ENCODE measurements around the gene DOCK11.

Gene DOCK11

DNA sequence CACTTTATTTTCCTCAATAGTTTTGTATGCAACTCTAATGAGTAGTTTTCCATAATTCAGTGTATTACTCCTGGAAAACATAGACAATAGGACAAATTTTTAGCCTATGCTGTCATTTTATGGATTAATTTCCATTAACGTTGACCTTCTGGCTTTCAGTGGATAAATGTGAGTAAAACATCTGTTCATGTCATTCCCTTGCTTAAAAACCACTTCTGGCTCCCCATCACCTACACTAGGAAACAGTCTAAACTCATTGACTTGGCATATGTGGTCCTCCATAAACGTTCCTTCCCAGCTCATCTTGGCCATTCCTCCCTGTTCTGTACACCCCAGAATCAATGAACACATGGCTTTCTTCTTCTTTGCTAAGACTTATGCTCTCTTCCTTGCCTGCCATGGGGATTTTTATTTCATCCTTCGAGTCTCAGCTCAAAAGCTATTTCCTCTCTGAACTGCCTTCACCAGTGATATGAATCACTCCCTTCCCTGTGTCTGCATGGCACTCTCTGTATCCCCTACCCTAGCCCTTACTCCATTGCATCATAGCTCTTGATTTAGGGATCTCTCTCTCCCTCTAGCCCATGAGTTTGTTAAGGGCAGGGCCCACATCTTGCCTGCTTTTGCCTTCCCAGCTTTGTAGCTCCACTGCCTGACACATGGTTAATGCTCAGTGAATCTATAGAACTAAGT is 34.8 kb downstream of the DOCK11 start:
- peak; percentile 65 to 78 (median 71) for DNase-seq

DNA sequence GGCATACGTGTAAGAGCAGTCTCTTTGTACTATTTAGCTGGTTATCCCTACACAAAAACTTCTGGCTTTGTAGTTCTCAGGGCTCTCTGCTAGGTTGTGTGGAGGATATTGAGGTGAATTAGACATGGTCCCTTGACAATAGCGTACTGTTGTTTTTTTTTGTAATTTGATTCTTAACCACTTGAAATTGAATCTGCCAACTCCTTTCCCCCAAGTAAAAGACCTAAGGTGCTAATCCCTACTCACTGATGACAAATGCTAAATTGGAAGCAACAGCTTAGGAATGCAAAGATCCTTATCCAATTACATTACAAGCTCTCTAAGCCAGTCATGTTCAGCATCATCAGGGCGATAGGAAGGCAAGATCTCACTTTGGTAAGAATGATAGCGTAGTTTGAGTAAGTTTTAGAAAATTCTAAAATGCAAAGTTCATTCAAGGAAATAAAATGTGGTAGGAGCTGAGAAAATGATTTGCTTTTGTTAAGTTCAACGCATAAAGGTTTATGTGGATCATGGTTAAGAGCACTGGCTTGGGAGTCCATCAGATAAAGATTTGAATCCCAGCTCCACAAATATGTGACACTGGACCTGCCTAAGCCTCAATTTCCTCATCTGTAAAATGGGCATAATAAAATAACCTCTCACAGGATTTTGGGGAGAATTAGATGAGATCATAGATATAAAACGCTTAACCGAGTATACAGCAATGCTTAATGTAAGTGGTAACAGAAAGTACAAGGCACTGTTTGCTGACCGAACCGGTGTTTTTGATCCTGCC is 39.3 kb downstream of the DOCK11 start:
- DNase-seq, result no peak

DNA sequence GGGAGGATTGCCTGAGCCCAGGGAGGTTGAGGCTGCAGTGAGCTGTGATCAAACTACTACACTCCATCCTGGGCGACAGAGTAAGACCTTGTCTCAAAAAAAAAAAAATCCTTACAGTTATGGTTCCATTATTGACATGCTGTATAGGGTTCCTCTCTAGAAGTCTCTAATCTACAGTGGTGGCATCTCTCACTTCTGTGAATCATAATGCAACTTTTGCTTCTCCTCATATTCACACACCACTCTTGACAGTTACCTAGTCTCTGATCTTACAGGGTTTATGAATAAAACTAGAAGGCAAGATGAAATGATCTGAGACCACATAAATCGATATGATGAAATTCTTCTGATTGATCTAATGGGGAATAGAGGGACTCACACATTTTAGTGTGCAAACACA is 40.6 kb downstream of the DOCK11 start:
- DNase-seq, result no peak

DNA sequence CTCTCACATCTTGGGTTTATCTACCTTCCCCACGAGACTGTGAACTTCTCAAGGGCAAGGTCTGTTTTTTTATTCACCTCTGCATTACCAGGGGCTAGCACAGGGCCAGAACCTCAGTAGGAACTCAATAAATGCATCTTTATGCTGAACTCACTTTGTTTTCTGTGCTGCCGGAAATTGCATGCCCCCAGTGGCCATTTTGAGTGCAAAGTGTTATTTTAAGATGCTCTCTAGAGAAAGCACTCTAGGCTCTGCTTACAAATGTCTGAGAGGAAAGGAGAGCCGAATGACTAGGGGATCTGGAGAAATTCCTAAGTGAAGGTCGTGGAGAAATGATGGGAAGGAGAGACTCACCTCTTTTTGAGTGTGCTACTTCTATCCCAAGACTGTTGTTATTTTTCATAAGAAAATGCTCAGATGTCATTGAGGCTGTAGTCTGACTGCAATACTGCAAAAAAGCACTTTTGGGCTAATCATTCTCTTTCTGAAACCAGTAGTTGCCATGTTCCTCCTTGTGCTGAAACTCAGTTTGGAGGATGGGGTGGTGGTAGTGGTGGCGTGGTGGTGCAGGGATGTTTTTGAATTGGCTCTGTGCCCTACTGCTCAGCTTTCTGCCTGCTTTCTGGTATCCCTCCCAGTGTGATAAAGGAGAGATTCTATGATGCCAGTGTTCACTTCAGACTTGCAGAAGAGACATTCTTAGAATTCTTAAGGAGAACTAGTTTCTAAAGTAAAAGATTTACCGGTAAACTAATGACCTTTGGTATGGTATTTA is 41.3 kb downstream of the DOCK11 start:
- peak; percentile 27 to 39 (median 28) for DNase-seq

DNA sequence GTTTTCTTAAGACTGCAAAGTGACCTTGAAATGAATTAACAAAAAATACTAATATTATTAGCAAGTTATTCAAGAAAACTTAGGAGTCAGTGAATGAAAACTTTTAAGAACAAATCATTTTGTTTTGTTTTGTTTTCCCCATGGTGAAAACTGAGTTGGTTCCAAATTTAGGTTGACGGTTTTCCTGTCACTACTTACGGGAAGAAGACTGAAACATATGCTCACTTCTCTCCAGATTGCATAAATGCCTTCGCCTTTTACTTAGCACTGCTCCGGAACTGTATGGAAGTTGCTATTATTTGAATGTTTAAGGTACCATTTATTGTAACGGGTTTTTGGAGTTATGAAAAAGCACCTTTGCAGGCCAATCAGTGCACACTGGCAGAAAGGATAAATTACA is 42.8 kb downstream of the DOCK11 start:
- DNase-seq, result peak in 2 of 3 donors; percentile 27 to 63

DNA sequence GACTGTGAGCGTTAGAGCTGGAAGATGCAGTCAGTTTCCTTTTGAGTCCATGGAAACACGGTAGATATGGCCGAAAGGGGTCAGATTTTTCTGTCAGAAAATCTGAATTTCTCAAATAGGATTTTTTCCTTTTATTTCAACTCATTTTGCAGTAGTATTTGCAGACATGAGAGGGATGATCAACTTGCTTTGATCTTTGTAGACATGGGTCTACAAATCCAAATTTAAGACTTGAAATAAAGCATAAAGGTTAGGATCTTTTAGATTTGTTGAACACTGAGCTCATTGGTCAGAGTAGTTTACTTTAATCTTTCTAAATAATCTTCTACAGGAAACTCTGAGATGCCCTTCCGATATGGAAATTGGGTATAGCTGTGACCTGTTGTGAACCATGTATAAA is 44.7 kb downstream of the DOCK11 start:
- DNase-seq, result no peak

DNA sequence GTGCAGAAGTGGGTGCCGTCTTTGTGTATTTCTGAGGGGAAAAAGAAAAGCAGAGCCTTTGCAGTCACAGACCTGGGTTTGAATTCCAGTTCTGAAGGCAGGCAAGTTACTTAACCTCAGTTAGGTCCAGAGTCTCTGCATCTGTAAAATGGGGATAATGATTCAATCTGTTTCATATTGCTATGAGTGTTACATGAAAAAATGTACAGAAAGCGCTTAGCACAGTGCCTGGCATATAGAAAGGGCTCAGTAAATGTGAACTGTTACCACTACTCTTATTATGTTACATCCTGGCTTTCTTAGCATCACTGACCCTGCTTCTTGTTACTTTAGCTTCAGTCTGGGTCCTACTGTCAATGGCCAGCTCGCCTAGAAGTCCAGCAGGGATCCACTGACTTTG is 45.9 kb downstream of the DOCK11 start:
- no peak for DNase-seq

DNA sequence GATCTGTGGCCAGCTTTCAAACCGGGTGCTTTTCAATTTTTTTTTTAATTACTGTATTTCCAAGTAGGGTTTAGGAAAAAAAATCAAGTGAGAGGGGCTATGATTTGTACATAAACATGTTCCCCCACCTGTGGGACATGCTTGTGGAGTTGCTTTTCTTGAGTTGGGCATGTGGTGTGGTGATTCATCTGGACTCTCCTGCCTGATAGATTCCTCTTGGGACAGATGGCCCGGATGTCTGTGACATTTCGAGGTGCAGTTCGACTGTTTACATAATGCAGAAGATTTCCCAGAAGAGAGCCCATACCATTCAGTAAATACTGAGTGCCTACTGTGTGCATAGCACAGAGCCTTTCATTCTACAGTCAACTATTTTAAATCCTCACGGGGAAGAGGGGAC is 49.9 kb downstream of the DOCK11 start:
- no peak for DNase-seq

DNA sequence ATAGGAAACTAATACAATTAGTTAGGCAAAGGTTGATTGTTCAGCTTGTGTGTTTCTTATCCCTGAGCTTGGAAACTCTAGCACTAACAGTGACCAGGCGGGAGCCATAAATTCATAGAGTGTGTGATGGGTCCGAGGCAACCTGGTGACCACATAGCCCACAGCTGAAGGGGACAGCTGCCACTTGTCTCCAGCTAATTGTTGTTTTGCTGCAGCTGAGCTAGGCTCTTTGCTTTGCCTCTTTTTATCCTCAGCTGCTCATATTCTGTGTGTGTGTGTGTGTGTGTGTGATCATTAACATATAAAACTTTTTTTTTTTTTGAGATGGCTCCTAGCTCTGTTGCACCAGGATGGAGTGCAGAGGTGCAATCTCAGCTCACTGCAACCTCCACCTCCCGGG is 53.2 kb downstream of the DOCK11 start:
- DNase-seq, result no peak

DNA sequence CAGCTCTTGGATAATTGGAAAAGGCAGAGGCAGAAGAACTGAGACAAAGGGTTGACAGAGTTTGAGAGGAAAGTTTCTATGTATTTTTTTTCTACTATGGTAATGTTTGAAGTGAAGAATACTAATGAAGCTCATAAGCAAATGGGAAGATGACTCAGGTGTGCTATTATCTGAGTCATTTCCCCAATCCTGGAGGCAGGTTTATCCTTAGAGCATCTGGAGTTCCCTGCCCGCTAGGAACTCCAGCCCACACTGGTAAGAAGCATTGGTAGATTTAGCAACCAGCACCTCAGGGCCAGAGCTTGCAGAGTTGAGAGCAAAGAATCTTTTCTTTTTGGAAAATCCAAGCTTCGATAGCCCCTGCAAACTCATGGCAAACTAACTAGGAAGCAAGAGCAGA is 55.2 kb downstream of the DOCK11 start:
- no peak for DNase-seq

DNA sequence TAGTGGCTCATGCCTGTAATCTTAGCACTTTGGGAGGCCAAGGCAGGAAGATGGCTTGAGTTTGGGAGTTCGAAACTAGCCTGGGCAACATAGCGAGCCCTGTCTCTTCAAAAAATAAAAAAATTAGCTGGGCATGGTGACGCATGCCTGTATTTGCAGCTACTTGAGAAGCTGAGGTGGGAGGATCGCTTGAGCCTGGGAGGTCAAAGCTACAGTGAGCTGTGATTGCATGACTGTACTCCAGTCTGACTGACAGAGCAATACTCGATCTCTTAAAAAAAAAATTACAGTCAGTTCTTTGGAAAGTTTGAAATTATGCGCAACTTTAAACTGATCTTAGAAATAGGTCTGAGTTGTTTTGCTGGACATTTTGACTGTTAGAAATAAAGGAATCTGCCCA is 55.8 kb downstream of the DOCK11 start:
- DNase-seq, result no peak

DNA sequence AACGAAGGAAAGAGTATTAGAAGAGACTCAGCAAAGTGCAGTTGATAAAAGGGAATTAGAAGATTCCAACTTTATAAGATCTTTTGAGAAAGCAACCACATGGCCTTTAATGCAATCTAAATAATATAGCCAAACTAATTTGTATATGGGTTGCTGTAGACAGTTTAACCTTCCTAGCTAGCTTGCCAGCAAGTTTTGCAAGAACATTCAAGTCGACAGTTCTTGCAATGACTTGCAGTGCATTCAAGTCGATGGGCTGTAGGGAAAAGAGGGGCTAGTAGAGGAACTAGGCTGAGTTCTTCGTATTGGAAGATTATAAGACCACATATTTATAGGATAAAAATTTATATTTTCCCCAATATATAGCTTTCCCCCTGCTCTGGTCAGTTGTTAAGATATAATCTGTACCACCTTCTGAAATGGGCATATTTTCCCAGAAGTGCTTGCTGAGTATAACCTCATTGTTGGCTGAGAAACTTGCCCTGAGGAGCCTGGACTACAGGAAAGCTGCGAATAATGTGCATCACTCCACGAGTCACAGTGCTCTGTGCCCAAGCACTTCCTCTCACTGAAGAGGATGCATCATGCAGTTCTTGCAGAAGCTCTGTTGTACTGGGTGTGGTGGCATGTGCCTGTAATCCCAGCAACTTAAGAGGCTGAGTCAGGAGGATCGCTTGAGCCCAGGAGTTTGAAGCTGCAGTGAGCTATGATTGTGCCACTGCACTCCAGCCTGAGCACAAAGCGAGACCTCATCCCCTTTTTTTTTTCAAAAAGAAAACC is 56.7 kb downstream of the DOCK11 start:
- peak; percentile 64 to 82 (median 75) for DNase-seq

DNA sequence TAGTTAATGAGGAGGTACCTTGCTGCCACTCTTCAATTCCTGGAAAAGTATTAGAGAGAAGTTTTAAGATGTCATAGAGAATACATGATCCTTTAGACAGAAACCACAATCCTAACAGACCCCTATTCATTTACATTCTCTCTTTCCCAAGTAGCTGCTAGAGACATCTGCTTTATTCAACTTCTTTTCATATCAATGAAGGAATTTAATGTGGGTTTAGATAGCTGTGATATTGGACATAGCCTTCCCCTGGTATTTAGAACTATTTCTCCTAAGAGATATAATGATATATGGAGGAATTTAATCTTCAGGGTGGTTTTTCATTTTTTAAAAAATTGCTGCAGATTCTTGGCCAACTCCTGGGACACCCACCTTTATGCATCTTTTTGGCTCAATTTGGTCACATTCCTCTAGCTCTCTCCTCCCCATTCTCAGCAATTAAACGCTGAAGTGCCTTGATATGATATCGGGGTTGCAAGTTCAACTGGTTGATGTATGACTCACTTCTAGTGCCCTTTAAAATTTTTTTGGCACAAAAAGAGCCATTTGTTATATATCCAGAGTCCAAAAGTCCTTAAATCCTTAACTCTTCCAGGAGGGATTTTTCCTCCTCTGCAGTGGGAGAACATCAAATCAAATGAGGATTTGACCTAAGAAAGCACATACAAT is 57.6 kb downstream of the DOCK11 start:
- no peak for DNase-seq

DNA sequence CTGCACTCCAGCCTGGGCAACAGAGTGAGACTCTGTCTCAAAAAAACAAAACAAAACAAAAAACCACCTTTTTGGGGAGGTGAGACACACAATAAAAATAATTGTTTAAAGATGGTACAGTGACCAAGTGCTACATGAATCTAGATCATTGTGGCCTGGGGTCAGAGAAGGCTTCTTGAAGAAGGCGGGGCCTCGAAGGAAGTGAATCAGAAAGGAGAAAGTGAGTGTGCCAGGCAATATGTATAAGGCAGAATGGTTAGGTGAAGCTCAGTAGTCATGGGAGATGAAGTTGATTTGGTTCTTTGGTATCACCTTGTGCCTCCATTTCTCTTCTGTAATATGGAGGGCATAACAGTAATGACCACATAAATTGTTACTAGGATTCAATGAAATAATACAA is 58.9 kb downstream of the DOCK11 start:
- DNase-seq, result no peak

DNA sequence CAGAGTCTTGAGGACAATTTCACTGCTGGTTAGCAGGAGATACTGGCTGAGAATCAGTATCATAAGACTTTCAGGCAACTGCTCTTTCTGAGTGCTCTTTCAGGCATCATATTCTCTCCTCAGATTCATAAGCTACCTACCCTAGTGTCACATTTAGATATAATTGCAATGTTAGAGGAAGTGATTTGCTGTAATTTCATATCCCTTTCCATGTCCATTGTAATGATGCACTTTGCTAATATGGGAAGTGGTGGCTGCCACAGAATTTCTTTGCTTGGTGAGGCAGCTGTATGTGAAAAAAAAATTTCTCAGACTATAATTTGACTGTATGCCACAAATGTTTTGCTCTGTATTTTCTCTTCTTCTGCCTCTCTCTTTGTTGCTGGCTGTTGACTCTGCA is 63.3 kb downstream of the DOCK11 start:
- peak; percentile 17 to 50 (median 50) for DNase-seq

DNA sequence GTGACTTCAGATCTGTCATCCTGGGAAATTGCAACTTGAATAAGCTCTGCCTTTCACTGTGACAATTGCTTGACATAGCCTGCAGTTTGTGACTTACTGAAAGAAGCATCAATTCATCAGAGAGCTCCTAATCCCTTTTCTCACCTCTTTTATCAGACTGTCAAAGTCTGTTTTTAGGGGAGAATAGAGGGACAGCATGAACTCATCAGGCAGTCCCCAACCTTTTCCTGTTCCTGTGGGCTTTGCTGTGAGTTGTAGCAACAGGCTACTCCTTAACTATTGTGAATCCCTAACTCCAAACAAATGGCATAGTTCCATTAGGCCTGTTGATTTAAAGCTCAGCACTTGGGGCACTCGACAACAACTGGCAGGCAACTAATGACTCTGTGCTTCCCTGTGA is 64.9 kb downstream of the DOCK11 start:
- no peak for DNase-seq

DNA sequence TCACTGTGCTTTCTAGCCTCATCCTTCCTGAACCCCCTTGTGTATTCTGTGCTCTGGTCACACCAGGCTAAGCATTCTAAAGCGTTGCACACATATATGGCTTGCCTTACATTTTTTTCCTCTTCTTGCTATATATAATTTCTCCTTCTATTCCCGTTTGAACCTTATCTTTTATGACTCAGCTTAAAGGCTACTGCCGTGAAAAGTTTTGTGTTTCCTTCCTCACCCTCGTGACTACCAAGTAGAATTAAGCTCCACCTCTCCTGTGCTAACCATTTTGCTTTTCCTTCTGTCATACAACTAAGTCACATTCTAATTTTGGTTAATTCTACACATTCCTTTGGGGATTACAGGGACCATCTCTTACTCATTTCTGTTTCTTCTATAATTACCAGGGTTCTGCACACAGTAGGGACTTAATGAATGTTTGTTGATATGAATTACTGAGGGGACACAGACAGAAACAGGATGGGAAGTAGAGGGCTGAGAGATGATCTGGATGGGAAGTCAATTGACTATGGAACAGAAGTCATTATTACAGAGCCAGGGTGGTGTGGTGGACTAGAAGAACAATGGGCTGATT is 67.1 kb downstream of the DOCK11 start:
- peak in 2 of 3 donors; percentile 6 to 23 for DNase-seq

DNA sequence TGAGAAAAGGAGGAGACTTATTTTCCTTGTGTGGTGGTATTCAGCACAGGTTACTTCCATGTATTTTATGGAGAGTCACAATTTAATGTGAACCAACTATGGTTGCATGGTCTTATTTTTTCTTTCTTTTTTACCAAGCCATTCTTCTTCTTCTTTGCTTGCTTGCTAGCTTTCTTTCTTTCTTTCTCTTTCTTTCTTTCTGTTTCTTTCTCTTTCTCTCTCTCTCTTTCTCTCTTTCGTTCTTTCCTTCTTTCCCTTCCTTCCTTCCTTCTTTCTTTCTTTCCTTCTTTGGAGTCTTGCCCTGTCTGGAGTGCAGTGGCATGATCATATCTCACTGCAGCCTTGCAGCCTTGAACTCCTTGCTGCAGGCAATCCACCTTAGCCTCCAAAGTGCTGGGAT is 68.9 kb downstream of the DOCK11 start:
- no peak for DNase-seq

DNA sequence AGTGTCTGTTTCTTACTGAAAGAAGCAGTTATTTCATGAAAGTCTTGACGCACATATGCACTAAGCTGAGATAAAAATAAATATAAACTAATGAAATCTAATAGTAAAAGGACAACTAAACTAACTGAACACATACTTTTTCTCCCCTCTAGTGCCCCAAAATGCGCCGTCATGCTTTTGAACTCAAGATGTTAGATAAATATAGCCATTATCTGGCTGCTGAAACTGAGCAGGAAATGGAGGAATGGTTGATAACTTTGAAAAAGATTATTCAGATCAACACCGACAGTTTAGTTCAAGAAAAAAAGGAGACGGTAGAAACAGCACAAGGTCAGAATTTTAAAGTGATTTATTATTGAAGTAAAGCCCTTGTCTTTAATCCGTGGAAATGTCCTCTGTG is 70.2 kb downstream of the DOCK11 start:
- DNase-seq, result no peak

DNA sequence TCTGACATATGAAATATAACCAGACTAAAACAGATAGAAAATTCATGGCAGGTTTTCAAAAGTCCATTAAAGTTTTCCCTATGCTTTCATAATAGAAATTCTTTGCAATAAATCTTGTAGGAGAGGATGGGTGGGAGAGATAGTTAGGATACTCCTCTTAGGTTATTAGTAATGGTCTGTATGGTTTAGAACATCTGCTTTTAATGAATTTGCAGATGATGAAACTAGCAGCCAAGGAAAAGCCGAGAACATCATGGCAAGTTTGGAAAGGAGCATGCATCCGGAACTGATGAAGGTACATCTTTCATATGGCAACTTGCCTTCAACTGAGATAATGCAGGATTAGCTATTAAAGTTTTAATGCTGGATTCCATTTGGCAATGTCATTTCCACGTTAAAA is 70.7 kb downstream of the DOCK11 start:
- DNase-seq, result no peak

DNA sequence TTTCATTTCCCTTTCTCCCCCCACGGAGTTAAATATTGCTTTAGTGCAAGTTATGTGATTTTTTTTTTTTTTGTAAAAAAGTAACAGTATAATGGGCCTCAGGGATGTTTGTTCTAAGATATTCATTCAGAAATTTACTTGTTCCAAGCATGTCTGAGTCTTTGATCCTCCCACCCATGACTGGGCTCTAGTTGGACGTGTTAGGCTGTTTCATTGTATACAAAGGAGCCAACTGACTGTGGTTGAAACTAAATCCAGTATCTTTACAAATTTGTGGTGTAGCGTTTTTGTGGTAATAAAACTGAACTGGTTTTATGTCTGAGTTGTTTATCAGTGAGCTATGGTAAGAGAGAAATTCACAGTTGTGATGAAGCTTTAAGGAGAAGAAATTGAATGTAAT is 74.1 kb downstream of the DOCK11 start:
- DNase-seq, result no peak

DNA sequence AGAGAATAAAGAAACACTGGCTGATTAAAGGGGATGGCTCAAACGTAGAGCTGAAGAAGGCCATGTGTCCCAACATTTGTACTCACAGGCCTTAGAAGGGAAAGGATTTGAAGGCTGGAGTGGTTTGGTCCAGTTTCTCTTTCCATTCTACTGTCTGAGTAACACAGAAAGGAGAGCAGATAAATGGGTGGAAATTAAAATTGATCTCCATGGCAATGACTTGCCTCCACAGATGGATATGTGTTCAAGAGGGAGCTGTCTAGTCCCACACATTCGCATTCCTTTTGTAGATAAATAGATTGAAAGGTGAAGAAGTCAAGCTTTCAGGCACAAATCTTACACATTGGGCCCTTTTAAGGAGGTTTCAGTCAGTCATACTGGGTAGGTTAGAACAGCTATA is 74.6 kb downstream of the DOCK11 start:
- DNase-seq, result no peak

Measured in suppressor macrophage treated with lipopolysaccharide for 1 hour (primary cell).